Stimulated activated CD4-positive, alpha-beta T cell treated with anti-CD3 and anti-CD28 coated beads, TNF-alpha, amount 100 ng/mL, for 1 hour (primary cell): ENCODE data around the gene ADGRL2.

ENCODE experiments used
- DNase-seq, 3 donors: peaks; one replicate each; pipeline ENCODE4 v3.0.0-alpha.2; 2020; ENCODE audit warnings: low read depth in 3 of 3, low spot score in 1 of 3

The ADGRL2 gene

GRCh38 chr1:81976539-81976938 lies 175.8 kb downstream of the ADGRL2 start:
- DNase-seq: no peak

- no peak for DNase-seq
These were observed 178.2 kb downstream of the ADGRL2 start for GRCh38 chr1:81978945-81979344.

- DNase-seq: no peak
These were observed 181.8 kb downstream of the ADGRL2 start for GRCh38 chr1:81982523-81982922.

- no peak for DNase-seq
These were observed 188.8 kb downstream of the ADGRL2 start for GRCh38 chr1:81989524-81989923.

GRCh38 chr1:81990241-81990640 lies 189.5 kb downstream of the ADGRL2 start:
- DNase-seq: no peak

- DNase-seq: no peak
These were observed 197.4 kb downstream of the ADGRL2 start for GRCh38 chr1:81998165-81998564.

- DNase-seq: no peak
These were observed 198.6 kb downstream of the ADGRL2 start for GRCh38 chr1:81999364-81999763.

- DNase-seq: no peak
These were observed 199.5 kb downstream of the ADGRL2 start for GRCh38 chr1:82000221-82000620.

GRCh38 chr1:82001345-82001744 lies 200.6 kb downstream of the ADGRL2 start:
- DNase-seq: no peak

GRCh38 chr1:82007804-82008203 lies 207.1 kb downstream of the ADGRL2 start:
- DNase-seq: no peak

GRCh38 chr1:82013702-82014101 lies 213.0 kb downstream of the ADGRL2 start:
- no peak for DNase-seq

GRCh38 chr1:82015444-82015843 lies 214.7 kb downstream of the ADGRL2 start:
- DNase-seq: no peak

GRCh38 chr1:82018319-82018718 lies 217.6 kb downstream of the ADGRL2 start:
- DNase-seq: no peak

GRCh38 chr1:82019508-82019907 lies 218.8 kb downstream of the ADGRL2 start:
- DNase-seq: no peak

- no peak for DNase-seq
These were observed 230.1 kb downstream of the ADGRL2 start for GRCh38 chr1:82030830-82031229.

GRCh38 chr1:82032068-82032467 lies 231.3 kb downstream of the ADGRL2 start:
- no peak for DNase-seq

GRCh38 chr1:82034812-82035211 lies 234.1 kb downstream of the ADGRL2 start:
- no peak for DNase-seq
